NT2/D1 (cell line): ENCODE measurements around the gene CD44.

ENCODE experiments used
- DNase-seq: peaks from one replicate; pipeline ENCODE4 v3.0.0-alpha.2; 2011; ENCODE audit warnings: low read depth, low spot score
- H3K27me3 ChIP-seq: 2 replicates; pipeline ENCODE4 v1.6.0; 2011; ENCODE audit warnings: mild to moderate bottlenecking; ENCODE audit not compliant: insufficient read length, insufficient read depth
- H3K36me3 ChIP-seq: 2 replicates; pipeline ENCODE4 v1.6.1; 2011; ENCODE audit warnings: mild to moderate bottlenecking, low read length, mixed read lengths; ENCODE audit not compliant: insufficient read depth, insufficient read length
- H3K4me1 ChIP-seq: 2 replicates; pipeline ENCODE4 v1.5.1; 2011; ENCODE audit not compliant: insufficient read depth, insufficient read length
- H3K4me3 ChIP-seq: 2 replicates; pipeline ENCODE4 v1.5.1; 2011; ENCODE audit warnings: low read depth; ENCODE audit not compliant: insufficient read length
- H3K9ac ChIP-seq: 2 replicates; pipeline ENCODE4 v1.6.0; 2011; ENCODE audit warnings: low read depth; ENCODE audit not compliant: insufficient read length
- H3K9me3 ChIP-seq: 2 replicates; pipeline ENCODE4 v1.5.1; 2011; ENCODE audit warnings: mild to moderate bottlenecking, low read length; ENCODE audit not compliant: insufficient read depth
- SUZ12 ChIP-seq: IDR thresholded peaks from 2 replicates; pipeline ENCODE4 v1.6.1; 2011; ENCODE audit not compliant: insufficient read length, insufficient read depth; ENCODE audit errors: extremely low read depth
- YY1 ChIP-seq: IDR thresholded peaks from 2 replicates; pipeline ENCODE4 v1.6.1; 2011; ENCODE audit not compliant: insufficient read length, insufficient read depth
- ZNF274 ChIP-seq: IDR thresholded peaks from 2 replicates; pipeline ENCODE4 v1.6.1; 2011; ENCODE audit warnings: mild to moderate bottlenecking, low read depth, low read length

CD44 gene

GRCh38 chr11:35272391-35272902 is 133.5 kb downstream of the CD44 start:
- H3K4me3 ChIP-seq, result no peak overlapping the region

GRCh38 chr11:35274909-35275785 is 136.2 kb downstream of the CD44 start:
- no peak for DNase-seq
- H3K9me3 ChIP-seq, result no peaks in the 10 kb centered on the region
- TF ChIP-seq SUZ12 (no peak), ZNF274 (no peak), YY1 (no peak)
- no peaks in the 10 kb centered on the region for H3K36me3 ChIP-seq
- H3K4me3 ChIP-seq, result no peak overlapping the region
- H3K4me1 ChIP-seq, result no peaks in the 10 kb centered on the region
- H3K9ac ChIP-seq, result no peak overlapping the region
- no peaks in the 10 kb centered on the region for H3K27me3 ChIP-seq

More at GRCh38 chr11:35272391-35272902, 133.5 kb downstream of the CD44 start:
- no peak for DNase-seq
- Histone ChIP-seq H3K36me3 (no peaks in the 10 kb centered on the region), H3K4me1 (no peaks in the 10 kb centered on the region), H3K9me3 (no peaks in the 10 kb centered on the region), H3K9ac (no peak overlapping the region), H3K27me3 (no peaks in the 10 kb centered on the region)
- TF ChIP-seq YY1 (no peak), SUZ12 (no peak), ZNF274 (no peak)

GRCh38 chr11:35275786-35276170 is 136.8 kb downstream of the CD44 start:
- H3K4me3 ChIP-seq, result no peak overlapping the region
- H3K36me3 ChIP-seq, result no peaks in the 10 kb centered on the region
- H3K27me3 ChIP-seq, result no peaks in the 10 kb centered on the region
- TF ChIP-seq ZNF274 (no peak), YY1 (no peak), SUZ12 (no peak)
- no peaks in the 10 kb centered on the region for H3K9me3 ChIP-seq
- no peaks in the 10 kb centered on the region for H3K4me1 ChIP-seq
- DNase-seq, result no peak
- no peak overlapping the region for H3K9ac ChIP-seq

- Histone ChIP-seq H3K4me3 (no peak overlapping the region), H3K9ac (no peak overlapping the region), H3K9me3 (no peaks in the 10 kb centered on the region), H3K4me1 (no peaks in the 10 kb centered on the region), H3K36me3 (no peaks in the 10 kb centered on the region), H3K27me3 (no peaks in the 10 kb centered on the region)
- no peak for DNase-seq
- no peak for TF ChIP-seq ZNF274
- no peak for TF ChIP-seq SUZ12
- TF ChIP-seq YY1, result no peak
Measured at GRCh38 chr11:35276396-35277145, 137.6 kb downstream of the CD44 start.

- H3K27me3 ChIP-seq, result no peaks in the 10 kb centered on the region
- H3K9ac ChIP-seq, result no peak overlapping the region
- no peak overlapping the region for H3K4me3 ChIP-seq
- H3K9me3 ChIP-seq, result no peaks in the 10 kb centered on the region
- DNase-seq, result no peak
- H3K4me1 ChIP-seq, result no peaks in the 10 kb centered on the region
- TF ChIP-seq SUZ12, result no peak
- TF ChIP-seq ZNF274, result no peak
- TF ChIP-seq YY1, result no peak
- H3K36me3 ChIP-seq, result no peaks in the 10 kb centered on the region
Measured at GRCh38 chr11:35277827-35278226, 138.9 kb downstream of the CD44 start.

- H3K27me3 ChIP-seq, result no peaks in the 10 kb centered on the region
- no peaks in the 10 kb centered on the region for H3K36me3 ChIP-seq
- H3K9me3 ChIP-seq, result no peaks in the 10 kb centered on the region
- no peak overlapping the region for H3K4me3 ChIP-seq
- no peaks in the 10 kb centered on the region for H3K4me1 ChIP-seq
- H3K9ac ChIP-seq, result no peak overlapping the region
- TF ChIP-seq ZNF274, result no peak
- TF ChIP-seq SUZ12, result no peak
- no peak for TF ChIP-seq YY1
- DNase-seq, result no peak
Measured at GRCh38 chr11:35280727-35281126, 141.8 kb downstream of the CD44 start.
